Loucy (cell line): ENCODE results near the gene RGS11.

Experiments used
- CTCF ChIP-seq: fragments of 200-600 bp; sonication (generic); conservative IDR thresholded peaks from 2 replicates; pipeline ENCODE4 v1.5.1; 2014; ENCODE audit warnings: mild to moderate bottlenecking, antibody characterized with exemption, low read length
- EZH2phosphoT487 ChIP-seq: fragments of 200-600 bp; IDR thresholded peaks from 2 replicates; pipeline ENCODE4 v1.6.1; 2018; ENCODE audit warnings: antibody characterized with exemption, mild to moderate bottlenecking, moderate library complexity, borderline replicate concordance

GRCh38 chr16:287298-287811, 11.6 kb upstream of the RGS11 start:
- TF ChIP-seq CTCF, result no peak; the same call in 1 of the 2 replicates
- no peak for TF ChIP-seq EZH2phosphoT487
